Measurements from ENCODE around the gene DNAAF8. TPM values are rescaled to one million over a fixed set of nuclear protein-coding genes. Genes with fewer than 3 reads are reported as not detected.

The DNAAF8 gene
- polyA plus RNA-seq, 1 of the 3 experiments (the other 2 are of a cell fraction): 3.1 TPM

DNA sequence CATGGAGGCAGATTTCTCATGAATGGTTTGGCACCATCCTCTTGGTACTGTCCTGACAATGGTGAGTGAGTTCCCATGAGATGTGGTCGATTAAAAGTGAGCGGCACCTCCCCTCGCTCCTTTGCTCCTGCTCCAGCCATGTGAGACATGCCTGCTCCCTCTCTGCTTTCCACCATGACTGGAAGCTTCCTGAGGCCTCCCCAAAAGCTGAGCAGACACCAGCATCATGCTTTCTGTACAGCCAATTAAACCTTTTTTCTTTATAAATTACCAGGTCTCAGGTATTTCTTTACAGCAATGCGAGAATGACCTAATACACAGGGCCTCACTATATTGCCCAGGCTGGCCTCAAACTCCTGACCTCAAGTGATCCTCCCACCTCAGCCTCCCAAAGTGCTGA is 20.5 kb downstream of the DNAAF8 start:
- Histone ChIP-seq H3K27me3 (ENCODE audit: insufficient read depth) (no peaks in the 10 kb centered on the region), H3K36me3 (replicated peaks in 1 of 2; ENCODE audit: control insufficient read depth in 1 of 2, insufficient read depth in 2 of 2, low read length in 1 of 2) (peaks cover 45 to 55% of the 10 kb centered on the region in 2 experiments)
- 89% methylated on average over 4 of the region's 4 CpGs for WGBS (ENCODE audit: low lambda C conversion rate)

DNA sequence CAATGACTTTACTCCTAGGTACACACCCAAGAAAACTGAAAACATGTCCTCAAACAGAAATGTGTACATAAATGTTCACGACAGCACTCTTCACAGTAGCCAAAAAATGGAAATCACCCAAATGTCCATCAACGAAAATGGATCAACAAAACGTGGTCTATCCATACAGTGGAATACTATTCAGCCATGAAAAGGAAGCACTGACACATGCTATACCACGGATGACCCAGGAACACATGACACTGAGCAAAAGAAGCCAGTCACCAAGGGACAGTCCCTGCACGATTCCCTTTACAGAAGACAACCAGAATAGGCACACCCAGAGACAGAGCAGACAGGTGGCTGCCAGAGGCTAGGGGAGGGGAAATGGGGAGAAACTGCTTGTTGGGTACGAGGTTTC is 21.4 kb downstream of the DNAAF8 start:
- Histone ChIP-seq H4K20me1 (ENCODE audit: insufficient read depth) (no peaks in the 10 kb centered on the region), H3F3A (replicated peaks; ENCODE audit: insufficient read depth) (peaks cover 3% of the 10 kb centered on the region), H3K27ac (ENCODE audit: low read depth in 2 of 2, low read length in 1 of 2) (no peak overlapping the region), H3K27me3 (ENCODE audit: insufficient read depth) (no peaks in the 10 kb centered on the region), H3K9ac (no peak overlapping the region), H3K9me2 (no peaks in the 10 kb centered on the region), H3K79me2 (ENCODE audit: insufficient read depth) (no peaks in the 10 kb centered on the region), H3K4me2 (no peak overlapping the region), H2AFZ (ENCODE audit: low read depth) (no peak overlapping the region), H3K4me3 (ENCODE audit: low read depth in 2 of 2, low read length in 1 of 2) (no peak overlapping the region), H3K36me3 (replicated peaks in 1 of 2; ENCODE audit: control insufficient read depth in 1 of 2, insufficient read depth in 2 of 2, low read length in 1 of 2) (peaks cover 45 to 61% of the 10 kb centered on the region in 2 experiments), H3K4me1 (ENCODE audit: control insufficient read depth in 1 of 2, insufficient read depth in 2 of 2, low read depth in 1 of 2, low read length in 1 of 2) (no peaks in the 10 kb centered on the region), H3K9me3 (0 out of 2 replicates have a peak, but pooled peaks cover 6% of the 10 kb centered on the region)
- POLR2A ChIA-PET: interaction anchor here (1.1 kb wide), 1 partner anchor 10 kb away, joined by 4 read pairs; no protein-coding TSS in a partner anchor
- WGBS (ENCODE audit: low lambda C conversion rate): 92% methylated on average over 6 of the region's 6 CpGs
- no peak for TF ChIP-seq NFIC (IDR thresholded peaks at IDR 0.05; ENCODE audit: borderline replicate concordance)
- no peak for TF ChIP-seq RFX5 (IDR thresholded peaks at IDR 0.05; ENCODE audit: low read length)
- TF ChIP-seq FOXJ3 (CRISPR knock-in tag; IDR thresholded peaks at IDR 0.05): no peak
- no peak for TF ChIP-seq CHD2 (IDR thresholded peaks at IDR 0.05; ENCODE audit: low read length, partially characterized antibody)
- no peak for TF ChIP-seq RCOR1 (IDR thresholded peaks at IDR 0.05; ENCODE audit: low read length)
- TF ChIP-seq, protein P1, sequence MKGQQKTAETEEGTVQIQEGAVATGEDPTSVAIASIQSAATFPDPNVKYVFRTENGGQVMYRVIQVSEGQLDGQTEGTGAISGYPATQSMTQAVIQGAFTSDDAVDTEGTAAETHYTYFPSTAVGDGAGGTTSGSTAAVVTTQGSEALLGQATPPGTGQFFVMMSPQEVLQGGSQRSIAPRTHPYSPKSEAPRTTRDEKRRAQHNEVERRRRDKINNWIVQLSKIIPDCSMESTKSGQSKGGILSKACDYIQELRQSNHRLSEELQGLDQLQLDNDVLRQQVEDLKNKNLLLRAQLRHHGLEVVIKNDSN (IDR thresholded peaks at IDR 0.05; ENCODE audit: borderline replicate concordance, low read depth): no peak
- TF ChIP-seq MEF2A (IDR thresholded peaks at IDR 0.05; ENCODE audit: borderline replicate concordance, low read depth): no peak
- no peak for TF ChIP-seq TEAD4 (IDR thresholded peaks at IDR 0.05; ENCODE audit: borderline replicate concordance, insufficient read depth)
- DNase-seq: no peak
- CTCF ChIA-PET: no interaction called here

More for the DNA sequence above, 20.5 kb downstream of the DNAAF8 start:
- no peaks in the 10 kb centered on the region for H3K79me2 ChIP-seq (ENCODE audit: insufficient read depth)
- no peak overlapping the region for H2AFZ ChIP-seq (ENCODE audit: low read depth)
- H3K4me3 ChIP-seq (ENCODE audit: low read depth in 2 of 2, low read length in 1 of 2): no peak overlapping the region
- H3K9ac ChIP-seq: no peak overlapping the region
- 0 out of 2 replicates have a peak, but pooled peaks cover 6% of the 10 kb centered on the region for H3K9me3 ChIP-seq
- H3K4me2 ChIP-seq: no peak overlapping the region
- H3K9me2 ChIP-seq: no peaks in the 10 kb centered on the region
- no peaks in the 10 kb centered on the region for H3K4me1 ChIP-seq (ENCODE audit: control insufficient read depth in 1 of 2, insufficient read depth in 2 of 2, low read depth in 1 of 2, low read length in 1 of 2)
- peaks cover 3% of the 10 kb centered on the region for H3F3A ChIP-seq (replicated peaks; ENCODE audit: insufficient read depth)
- CTCF ChIA-PET: no interaction called here
- DNase-seq: no peak
- H3K27ac ChIP-seq (ENCODE audit: low read depth in 2 of 2, low read length in 1 of 2): no peak overlapping the region
- H4K20me1 ChIP-seq (ENCODE audit: insufficient read depth): no peaks in the 10 kb centered on the region
- POLR2A ChIA-PET: no interaction called here
- TF ChIP-seq FOXJ3 (CRISPR knock-in tag; IDR thresholded peaks at IDR 0.05) (no peak), EZH2phosphoT487 (IDR thresholded peaks at IDR 0.05; ENCODE audit: borderline replicate concordance, low read depth) (no peak), GATA2 (CRISPR knock-in tag; IDR thresholded peaks at IDR 0.05) (no peak), ELF1 (IDR thresholded peaks at IDR 0.05) (no peak), NFIC (IDR thresholded peaks at IDR 0.05; ENCODE audit: borderline replicate concordance) (no peak), TEAD4 (IDR thresholded peaks at IDR 0.05; ENCODE audit: borderline replicate concordance, insufficient read depth) (no peak), SMC3 (IDR thresholded peaks at IDR 0.05; ENCODE audit: low read depth, low read length) (no peak), RXRA (IDR thresholded peaks at IDR 0.05; ENCODE audit: borderline replicate concordance, low read depth) (no peak), NRF1 (IDR thresholded peaks at IDR 0.05; ENCODE audit: low read depth, low read length) (no peak), MEF2A (IDR thresholded peaks at IDR 0.05; ENCODE audit: borderline replicate concordance, low read depth) (no peak), CHD2 (IDR thresholded peaks at IDR 0.05; ENCODE audit: low read length, partially characterized antibody) (no peak), TAF1 (IDR thresholded peaks at IDR 0.05; ENCODE audit: borderline replicate concordance, low read depth, low read length) (no peak)
- TF ChIP-seq, protein P1 (IDR thresholded peaks at IDR 0.05; ENCODE audit: borderline replicate concordance, low read depth): no peak
- TF ChIP-seq, protein P2, sequence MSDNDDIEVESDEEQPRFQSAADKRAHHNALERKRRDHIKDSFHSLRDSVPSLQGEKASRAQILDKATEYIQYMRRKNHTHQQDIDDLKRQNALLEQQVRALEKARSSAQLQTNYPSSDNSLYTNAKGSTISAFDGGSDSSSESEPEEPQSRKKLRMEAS (IDR thresholded peaks at IDR 0.05; ENCODE audit: low read depth): no peak
- TF ChIP-seq, protein P3, sequence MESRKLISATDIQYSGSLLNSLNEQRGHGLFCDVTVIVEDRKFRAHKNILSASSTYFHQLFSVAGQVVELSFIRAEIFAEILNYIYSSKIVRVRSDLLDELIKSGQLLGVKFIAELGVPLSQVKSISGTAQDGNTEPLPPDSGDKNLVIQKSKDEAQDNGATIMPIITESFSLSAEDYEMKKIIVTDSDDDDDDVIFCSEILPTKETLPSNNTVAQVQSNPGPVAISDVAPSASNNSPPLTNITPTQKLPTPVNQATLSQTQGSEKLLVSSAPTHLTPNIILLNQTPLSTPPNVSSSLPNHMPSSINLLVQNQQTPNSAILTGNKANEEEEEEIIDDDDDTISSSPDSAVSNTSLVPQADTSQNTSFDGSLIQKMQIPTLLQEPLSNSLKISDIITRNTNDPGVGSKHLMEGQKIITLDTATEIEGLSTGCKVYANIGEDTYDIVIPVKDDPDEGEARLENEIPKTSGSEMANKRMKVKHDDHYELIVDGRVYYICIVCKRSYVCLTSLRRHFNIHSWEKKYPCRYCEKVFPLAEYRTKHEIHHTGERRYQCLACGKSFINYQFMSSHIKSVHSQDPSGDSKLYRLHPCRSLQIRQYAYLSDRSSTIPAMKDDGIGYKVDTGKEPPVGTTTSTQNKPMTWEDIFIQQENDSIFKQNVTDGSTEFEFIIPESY (IDR thresholded peaks at IDR 0.05; ENCODE audit: borderline replicate concordance, low read depth): no peak

All from SK-N-SH (cell line).